ENCODE results near the gene RARB. TPM values are rescaled to one million over a fixed set of nuclear protein-coding genes. Genes with fewer than 3 reads are reported as not detected.

Gene RARB
- total and polyA plus RNA-seq, 2 experiments from 2014 or later: 0.14 to 0.42 TPM

DNA sequence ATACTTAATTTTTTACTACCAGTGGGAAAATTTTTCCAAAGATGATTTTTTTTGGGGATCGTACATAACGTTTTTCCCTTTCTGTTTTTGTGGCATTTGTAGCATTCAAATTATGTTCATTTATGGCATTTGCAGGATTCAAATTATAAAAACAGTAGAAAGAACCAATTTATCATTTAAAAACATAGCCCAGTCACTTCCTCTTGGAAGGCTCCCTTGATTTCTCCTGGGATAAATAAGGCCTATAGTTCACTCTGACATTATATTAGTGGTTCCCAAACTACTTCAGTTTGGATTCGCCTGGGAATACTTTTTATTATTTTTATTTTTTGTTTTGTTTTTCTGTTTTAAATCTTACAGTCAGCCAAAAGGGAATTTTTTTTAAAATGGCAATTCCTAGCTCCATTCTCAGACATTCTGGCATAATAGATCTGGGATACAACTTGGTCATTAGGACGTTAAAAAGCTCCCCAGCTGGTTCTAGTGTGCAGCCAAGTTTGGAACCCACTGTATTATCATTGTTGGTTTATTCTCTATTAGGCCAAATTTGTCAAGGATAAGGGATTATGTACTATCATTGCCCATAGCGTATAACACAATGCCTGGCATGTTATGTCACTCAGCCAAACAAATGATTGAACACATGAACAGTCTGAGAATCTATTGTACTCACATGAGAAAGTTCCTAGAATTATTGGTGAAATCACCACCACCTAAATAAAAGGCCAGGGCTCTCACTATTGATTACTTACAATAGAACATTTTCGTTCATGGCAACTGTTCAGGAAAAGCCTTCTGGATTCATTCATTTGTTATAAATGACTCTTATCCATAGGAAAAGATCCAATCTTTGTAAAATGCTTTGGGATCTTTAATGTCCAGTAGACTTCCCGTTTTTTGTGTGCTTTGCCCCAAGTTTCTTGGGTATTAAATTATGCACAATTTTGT, 28.9 kb downstream of the RARB start:
- Mint-ChIP-seq H3K27ac (no peak overlapping the region), H3K4me3 (no peak overlapping the region), H3K36me3 (ENCODE audit: low read depth) (no peaks in the 10 kb centered on the region), H3K27me3 (ENCODE audit: insufficient read depth, low read depth, poor library complexity) (no peaks in the 10 kb centered on the region), H3K9me3 (no peaks in the 10 kb centered on the region), H3K4me1 (peaks cover 27% of the 10 kb centered on the region)
- no peaks in the 10 kb centered on the region for H3K9me2 ChIP-seq (ENCODE audit: insufficient read depth)
- no peak overlapping the region for H3K4me3 ChIP-seq
- H3K79me2 ChIP-seq (replicated peaks; ENCODE audit: insufficient read depth): no peaks in the 10 kb centered on the region
- DNase-seq (ENCODE audit: low spot score): no peak
- H3K27ac ChIP-seq (ENCODE audit: low read depth): no peak overlapping the region
- H2AFZ ChIP-seq: no peak overlapping the region
- no peaks in the 10 kb centered on the region for H4K20me1 ChIP-seq (replicated peaks; ENCODE audit: insufficient read depth)
- ATAC-seq: no peak
- H3F3A ChIP-seq (replicated peaks; ENCODE audit: low read depth): no peaks in the 10 kb centered on the region
- TF ChIP-seq, protein P1, sequence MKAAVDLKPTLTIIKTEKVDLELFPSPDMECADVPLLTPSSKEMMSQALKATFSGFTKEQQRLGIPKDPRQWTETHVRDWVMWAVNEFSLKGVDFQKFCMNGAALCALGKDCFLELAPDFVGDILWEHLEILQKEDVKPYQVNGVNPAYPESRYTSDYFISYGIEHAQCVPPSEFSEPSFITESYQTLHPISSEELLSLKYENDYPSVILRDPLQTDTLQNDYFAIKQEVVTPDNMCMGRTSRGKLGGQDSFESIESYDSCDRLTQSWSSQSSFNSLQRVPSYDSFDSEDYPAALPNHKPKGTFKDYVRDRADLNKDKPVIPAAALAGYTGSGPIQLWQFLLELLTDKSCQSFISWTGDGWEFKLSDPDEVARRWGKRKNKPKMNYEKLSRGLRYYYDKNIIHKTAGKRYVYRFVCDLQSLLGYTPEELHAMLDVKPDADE (IDR thresholded peaks at IDR 0.05): no peak
- no peak for TF ChIP-seq CREB1 (CRISPR knock-in tag; IDR thresholded peaks at IDR 0.05; ENCODE audit: low read depth)
- TF ChIP-seq ZNF331 (CRISPR knock-in tag; IDR thresholded peaks at IDR 0.05; ENCODE audit: low read depth): no peak
- no peak for TF ChIP-seq JUNB (IDR thresholded peaks at IDR 0.05; ENCODE audit: unreplicated experiment)
- TF ChIP-seq, protein P2, sequence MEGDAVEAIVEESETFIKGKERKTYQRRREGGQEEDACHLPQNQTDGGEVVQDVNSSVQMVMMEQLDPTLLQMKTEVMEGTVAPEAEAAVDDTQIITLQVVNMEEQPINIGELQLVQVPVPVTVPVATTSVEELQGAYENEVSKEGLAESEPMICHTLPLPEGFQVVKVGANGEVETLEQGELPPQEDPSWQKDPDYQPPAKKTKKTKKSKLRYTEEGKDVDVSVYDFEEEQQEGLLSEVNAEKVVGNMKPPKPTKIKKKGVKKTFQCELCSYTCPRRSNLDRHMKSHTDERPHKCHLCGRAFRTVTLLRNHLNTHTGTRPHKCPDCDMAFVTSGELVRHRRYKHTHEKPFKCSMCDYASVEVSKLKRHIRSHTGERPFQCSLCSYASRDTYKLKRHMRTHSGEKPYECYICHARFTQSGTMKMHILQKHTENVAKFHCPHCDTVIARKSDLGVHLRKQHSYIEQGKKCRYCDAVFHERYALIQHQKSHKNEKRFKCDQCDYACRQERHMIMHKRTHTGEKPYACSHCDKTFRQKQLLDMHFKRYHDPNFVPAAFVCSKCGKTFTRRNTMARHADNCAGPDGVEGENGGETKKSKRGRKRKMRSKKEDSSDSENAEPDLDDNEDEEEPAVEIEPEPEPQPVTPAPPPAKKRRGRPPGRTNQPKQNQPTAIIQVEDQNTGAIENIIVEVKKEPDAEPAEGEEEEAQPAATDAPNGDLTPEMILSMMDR (conservative IDR thresholded peaks at IDR 0.05; ENCODE audit: low read depth in 2 of 2): no peak
- TF ChIP-seq POLR2AphosphoS5 (IDR thresholded peaks at IDR 0.05; ENCODE audit: low read depth): no peak
- TF ChIP-seq EZH2 (IDR thresholded peaks at IDR 0.05; ENCODE audit: low read depth, unreplicated experiment): no peak
- TF ChIP-seq, protein P3, sequence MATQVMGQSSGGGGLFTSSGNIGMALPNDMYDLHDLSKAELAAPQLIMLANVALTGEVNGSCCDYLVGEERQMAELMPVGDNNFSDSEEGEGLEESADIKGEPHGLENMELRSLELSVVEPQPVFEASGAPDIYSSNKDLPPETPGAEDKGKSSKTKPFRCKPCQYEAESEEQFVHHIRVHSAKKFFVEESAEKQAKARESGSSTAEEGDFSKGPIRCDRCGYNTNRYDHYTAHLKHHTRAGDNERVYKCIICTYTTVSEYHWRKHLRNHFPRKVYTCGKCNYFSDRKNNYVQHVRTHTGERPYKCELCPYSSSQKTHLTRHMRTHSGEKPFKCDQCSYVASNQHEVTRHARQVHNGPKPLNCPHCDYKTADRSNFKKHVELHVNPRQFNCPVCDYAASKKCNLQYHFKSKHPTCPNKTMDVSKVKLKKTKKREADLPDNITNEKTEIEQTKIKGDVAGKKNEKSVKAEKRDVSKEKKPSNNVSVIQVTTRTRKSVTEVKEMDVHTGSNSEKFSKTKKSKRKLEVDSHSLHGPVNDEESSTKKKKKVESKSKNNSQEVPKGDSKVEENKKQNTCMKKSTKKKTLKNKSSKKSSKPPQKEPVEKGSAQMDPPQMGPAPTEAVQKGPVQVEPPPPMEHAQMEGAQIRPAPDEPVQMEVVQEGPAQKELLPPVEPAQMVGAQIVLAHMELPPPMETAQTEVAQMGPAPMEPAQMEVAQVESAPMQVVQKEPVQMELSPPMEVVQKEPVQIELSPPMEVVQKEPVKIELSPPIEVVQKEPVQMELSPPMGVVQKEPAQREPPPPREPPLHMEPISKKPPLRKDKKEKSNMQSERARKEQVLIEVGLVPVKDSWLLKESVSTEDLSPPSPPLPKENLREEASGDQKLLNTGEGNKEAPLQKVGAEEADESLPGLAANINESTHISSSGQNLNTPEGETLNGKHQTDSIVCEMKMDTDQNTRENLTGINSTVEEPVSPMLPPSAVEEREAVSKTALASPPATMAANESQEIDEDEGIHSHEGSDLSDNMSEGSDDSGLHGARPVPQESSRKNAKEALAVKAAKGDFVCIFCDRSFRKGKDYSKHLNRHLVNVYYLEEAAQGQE (IDR thresholded peaks at IDR 0.05; ENCODE audit: unreplicated experiment): no peak
- TF ChIP-seq NANOG (IDR thresholded peaks at IDR 0.05; ENCODE audit: borderline replicate concordance): no peak
- no peak for TF ChIP-seq STAT1 (IDR thresholded peaks at IDR 0.05; ENCODE audit: unreplicated experiment)
- no peak for TF ChIP-seq EZH2phosphoT487 (IDR thresholded peaks at IDR 0.05; ENCODE audit: unreplicated experiment)
- no peaks in the 10 kb centered on the region for H3K36me3 ChIP-seq (ENCODE audit: insufficient read depth)
- no peak overlapping the region for H3K4me2 ChIP-seq
- no peaks in the 10 kb centered on the region for H3K27me3 ChIP-seq (ENCODE audit: insufficient read depth)
- peaks cover 35% of the 10 kb centered on the region for H3K4me1 ChIP-seq (ENCODE audit: insufficient read depth)

All from GM23338 (cell line).